ENCODE measurements around the gene ZNF90.

DNA sequence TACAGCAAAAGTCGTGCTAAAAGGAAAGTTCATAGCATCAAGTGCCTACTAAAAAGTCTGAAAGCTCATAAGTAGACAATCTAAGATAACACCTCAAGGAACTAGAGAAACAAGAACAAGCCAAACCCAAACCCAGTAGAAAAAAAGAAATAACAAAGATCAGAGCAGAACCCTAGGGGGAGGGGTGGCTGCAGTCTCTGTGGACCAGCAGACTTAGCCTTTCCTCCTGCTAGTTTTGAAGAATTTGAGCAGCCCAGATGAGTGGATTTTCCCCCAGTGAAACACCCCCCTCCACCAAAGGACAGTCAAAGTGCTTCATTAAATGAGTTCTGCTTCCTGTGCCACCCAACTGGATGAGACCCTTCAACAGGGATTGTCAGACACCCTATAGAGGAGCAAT, 86.7 kb downstream of the ZNF90 start:
- TF ChIP-seq, protein P1, sequence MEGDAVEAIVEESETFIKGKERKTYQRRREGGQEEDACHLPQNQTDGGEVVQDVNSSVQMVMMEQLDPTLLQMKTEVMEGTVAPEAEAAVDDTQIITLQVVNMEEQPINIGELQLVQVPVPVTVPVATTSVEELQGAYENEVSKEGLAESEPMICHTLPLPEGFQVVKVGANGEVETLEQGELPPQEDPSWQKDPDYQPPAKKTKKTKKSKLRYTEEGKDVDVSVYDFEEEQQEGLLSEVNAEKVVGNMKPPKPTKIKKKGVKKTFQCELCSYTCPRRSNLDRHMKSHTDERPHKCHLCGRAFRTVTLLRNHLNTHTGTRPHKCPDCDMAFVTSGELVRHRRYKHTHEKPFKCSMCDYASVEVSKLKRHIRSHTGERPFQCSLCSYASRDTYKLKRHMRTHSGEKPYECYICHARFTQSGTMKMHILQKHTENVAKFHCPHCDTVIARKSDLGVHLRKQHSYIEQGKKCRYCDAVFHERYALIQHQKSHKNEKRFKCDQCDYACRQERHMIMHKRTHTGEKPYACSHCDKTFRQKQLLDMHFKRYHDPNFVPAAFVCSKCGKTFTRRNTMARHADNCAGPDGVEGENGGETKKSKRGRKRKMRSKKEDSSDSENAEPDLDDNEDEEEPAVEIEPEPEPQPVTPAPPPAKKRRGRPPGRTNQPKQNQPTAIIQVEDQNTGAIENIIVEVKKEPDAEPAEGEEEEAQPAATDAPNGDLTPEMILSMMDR (IDR thresholded peaks at IDR 0.05): no peak
- no peak for TF ChIP-seq POLR2A (IDR thresholded peaks at IDR 0.05)

Data from heart left ventricle (tissue), 13 donors.